GM19193 (cell line): Measurements from ENCODE around the gene SOCS7.

ENCODE experiments used
- POLR2A ChIP-seq: IDR thresholded peaks from 4 replicates; pipeline ENCODE4 v1.6.1; 2011; ENCODE audit not compliant: insufficient read depth, insufficient read length; ENCODE audit errors: extremely low read depth

Gene SOCS7

DNA sequence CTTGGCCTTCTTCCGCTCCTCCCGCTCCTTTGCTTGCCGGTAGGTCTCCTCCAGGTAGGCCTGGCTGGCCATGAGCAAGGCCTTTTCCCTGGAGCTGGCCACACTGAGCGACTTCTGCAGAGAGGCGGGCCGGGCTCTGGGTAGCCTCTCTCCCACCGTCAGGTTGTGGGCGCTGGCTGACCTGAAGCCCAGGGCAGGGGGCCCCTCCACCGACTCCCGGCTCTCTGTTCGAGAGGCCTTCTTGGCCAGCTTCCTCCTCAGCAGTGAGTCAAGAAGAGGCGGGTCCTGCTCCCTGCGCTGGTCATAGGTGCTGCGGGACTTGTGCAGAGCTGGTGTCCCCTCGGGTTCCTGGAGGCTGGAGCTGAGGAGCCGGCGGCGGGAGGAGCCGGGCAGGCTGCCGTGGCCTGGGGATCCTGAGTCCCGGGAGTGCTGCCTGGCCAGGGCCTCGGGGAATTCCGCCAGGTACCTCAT, 20.7 kb upstream of the SOCS7 start:
- no peak for TF ChIP-seq POLR2A

- TF ChIP-seq POLR2A: no peak
Observed at GRCh38 chr17:38332735-38333134, 18.9 kb upstream of the SOCS7 start.

- TF ChIP-seq POLR2A: no peak
Observed at GRCh38 chr17:38333635-38334295, 17.9 kb upstream of the SOCS7 start.

GRCh38 chr17:38334480-38335364, 16.9 kb upstream of the SOCS7 start:
- TF ChIP-seq POLR2A: no peak

DNA sequence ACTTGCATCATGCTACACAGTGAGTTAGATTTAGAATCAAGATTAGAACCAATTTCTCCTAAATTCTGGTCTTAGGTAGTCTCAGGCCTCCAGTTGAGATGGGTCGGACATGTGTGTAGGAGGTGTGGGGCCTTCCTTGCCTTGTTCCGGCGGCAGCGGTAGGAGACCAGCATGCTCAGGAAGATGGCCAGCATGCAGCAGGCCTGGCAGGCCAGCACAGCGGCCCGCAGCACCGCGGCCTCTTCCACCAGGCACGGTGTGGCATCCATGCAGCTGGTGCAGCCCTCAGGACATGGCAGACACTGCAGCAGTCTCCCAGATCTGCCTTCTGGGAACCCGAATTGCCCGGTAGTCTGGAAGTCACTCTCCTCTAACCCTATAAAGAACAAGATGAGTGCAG, 14.8 kb upstream of the SOCS7 start:
- no peak for TF ChIP-seq POLR2A

GRCh38 chr17:38338053-38338452, 13.6 kb upstream of the SOCS7 start:
- no peak for TF ChIP-seq POLR2A

DNA sequence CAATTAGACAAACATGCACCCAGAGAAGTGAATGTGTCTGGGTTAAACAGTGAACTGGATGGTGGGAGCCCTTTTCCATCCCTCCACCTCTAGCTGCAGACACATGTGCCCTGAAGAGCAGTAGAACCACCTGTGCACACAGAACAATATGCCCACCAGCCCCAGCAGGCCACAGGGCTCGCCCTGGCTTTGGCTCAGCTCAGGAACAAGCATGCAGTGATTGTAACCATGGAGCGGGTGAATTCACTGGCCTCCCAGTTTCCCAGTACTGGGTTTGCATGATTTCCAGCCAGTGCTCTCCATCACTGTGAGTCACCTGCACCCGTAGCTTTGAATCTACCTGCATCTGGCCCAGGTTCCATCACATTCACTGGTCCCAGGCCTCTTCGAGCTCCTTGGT, 13.1 kb upstream of the SOCS7 start:
- no peak for TF ChIP-seq POLR2A

GRCh38 chr17:38339891-38340290, 11.8 kb upstream of the SOCS7 start:
- TF ChIP-seq POLR2A: no peak

DNA sequence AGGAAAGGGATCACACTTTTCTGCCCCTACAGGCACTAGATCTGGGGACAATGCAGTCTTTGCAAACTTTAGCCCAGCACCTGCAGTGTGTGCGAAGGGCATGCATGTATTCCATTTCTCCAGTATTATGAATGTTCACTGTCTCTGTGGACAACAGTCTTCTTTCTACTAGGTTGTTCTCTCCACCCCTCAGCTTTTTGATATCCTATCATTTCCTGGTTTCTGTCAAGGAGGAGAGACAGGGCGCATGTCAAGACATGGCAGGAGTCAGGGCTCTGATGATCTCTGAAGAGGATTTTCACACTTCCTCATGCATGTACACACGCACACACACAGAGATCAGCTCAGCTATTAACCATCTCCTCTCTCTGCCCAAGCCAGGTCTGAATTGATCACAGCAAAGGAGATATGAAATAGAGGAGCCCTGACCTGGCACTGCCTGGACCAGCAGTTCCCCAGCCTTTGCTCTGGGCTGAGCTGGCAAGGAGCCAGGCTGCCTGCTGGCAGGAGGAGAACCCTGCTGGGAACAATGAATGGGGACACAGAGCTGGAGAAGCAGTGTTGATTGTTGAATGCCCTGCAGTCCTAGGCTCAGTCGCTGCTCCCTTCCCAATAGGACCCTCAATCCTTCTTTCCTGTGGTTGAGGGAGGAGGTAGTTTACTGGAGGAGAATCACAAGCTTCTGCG, 10.5 kb upstream of the SOCS7 start:
- TF ChIP-seq POLR2A: no peak

DNA sequence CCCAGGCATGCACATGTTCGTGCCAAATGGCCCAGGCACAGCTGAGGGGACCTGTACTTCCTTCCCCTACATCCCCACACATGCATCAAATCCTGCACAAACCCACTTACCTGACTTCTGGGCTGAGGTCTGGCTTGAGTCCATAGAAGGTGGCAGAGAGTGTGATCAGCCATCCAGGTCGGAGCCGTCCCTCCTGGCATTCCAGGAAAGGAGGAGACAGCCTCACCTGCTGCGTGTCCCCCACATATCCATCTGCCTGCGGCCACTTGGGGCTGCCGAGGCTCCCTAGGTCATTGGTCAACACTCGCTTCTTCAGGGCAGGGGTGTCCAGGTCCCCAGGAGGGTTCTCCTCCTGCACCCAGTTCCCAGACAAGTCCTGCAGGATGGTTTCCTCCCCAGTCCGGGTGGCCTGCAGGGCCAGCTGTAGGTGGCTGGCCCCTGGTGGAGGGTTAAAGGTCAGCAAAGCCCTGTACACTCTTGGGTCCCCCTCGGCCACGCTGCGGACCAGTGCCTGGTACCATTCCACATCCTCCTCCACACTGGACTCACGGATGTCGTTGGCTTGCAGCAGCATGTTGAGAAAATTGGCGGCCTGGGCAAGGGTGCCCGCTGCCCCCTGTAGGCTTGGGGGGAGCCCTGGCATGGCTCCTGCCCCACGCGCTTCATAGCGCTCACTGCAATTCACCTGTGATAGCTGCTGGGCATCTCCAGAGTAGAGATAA, 8.6 kb upstream of the SOCS7 start:
- TF ChIP-seq POLR2A: no peak

DNA sequence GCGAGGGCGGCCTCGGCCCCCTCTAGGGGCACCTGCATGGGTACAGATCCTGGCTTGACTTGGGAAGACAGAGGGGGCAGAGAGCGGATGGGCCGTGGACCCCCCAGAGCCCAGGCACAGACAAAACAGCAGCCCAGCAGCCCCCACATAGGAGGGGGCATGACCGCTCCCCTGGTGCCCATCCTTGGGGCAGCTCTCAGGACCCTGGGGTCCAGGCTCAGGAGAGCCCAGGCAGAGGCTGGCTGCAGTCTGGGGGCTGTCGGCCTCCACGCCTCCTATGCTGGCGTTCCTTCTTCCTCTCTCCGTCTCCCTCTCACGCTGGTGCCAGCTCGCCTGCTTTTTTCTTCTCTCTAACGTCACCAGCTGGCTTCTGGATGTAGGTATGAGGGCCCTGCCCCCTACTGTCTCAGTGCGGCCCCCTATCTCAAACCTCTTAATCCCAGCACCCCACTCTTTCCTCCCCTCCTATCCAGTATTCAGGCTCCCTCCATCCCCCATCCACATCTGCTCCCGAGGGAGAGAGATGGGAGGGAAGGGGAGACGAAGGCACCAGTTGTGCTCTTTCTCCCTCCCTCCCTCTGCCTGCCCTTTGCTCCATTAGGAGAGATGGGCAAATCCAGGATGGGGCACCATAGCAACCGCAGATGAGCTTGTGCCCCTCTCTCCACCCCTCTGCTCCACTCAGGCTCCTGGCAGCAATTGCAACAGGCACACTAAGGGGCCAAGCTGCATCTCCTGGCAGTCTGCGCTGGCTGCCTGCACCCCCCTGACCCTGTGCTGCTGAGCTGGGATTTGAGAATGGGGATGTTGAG, 7.8 kb upstream of the SOCS7 start, which contains the start of gene GPR179:
Gene GPR179 (minus strand): TSS at position 349 of the 812 bp plus-strand sequence. CDS start 167 bp downstream, at position 182.
- no peak for TF ChIP-seq POLR2A

DNA sequence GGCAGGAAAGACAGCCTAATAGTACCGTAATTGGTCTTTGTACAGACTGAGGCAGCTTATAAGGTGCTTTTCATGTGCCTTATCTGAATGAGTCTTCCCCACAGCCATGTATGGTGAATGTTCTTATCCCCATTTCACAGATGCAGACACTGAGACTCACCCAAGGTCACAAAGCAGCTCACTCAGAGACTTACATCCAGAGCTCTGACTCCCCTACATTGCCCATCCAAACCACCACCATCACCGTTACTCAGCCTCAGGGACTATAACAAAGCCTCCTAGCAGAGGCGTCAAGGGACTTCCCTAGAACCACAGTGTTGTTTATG, 7.3 kb upstream of the SOCS7 start:
- TF ChIP-seq POLR2A: no peak

- TF ChIP-seq POLR2A: no peak
Observed at GRCh38 chr17:38345743-38346142, 5.9 kb upstream of the SOCS7 start.

GRCh38 chr17:38349097-38349730, 2.4 kb upstream of the SOCS7 start:
- no peak for TF ChIP-seq POLR2A

- no peak for TF ChIP-seq POLR2A
Observed at GRCh38 chr17:38350035-38350434, 1.6 kb upstream of the SOCS7 start.
